Uterus (tissue), 4 donors: ENCODE results near the gene PTPN20. TPM values are rescaled to one million over a fixed set of nuclear protein-coding genes. Genes with fewer than 3 reads are reported as not detected.

Experiments used
- DNase-seq, 2 donors: peaks; one replicate each; pipeline ENCODE4 v3.0.0-alpha.2; 2019 to 2020
- H3K27ac ChIP-seq, 2 donors: fragments of 200-600 bp; sonication (generic); 1 replicate in 1 of 2; 2 replicates in 1 of 2; pipeline ENCODE4 v1.5.1; 2016 to 2018
- H3K27me3 ChIP-seq, 2 donors: fragments of 200-600 bp; sonication (generic); one replicate each; pipeline ENCODE4 v1.5.1; 2018 to 2019; ENCODE audit warnings: control low read depth in 1 of 2
- H3K36me3 ChIP-seq, 2 donors: fragments of 200-600 bp; sonication (generic); one replicate each; pipeline ENCODE4 v1.5.1; 2019; ENCODE audit warnings: control low read depth in 1 of 2
- H3K4me1 ChIP-seq, 2 donors: fragments of 200-600 bp; sonication (generic); one replicate each; pipeline ENCODE4 v1.5.1; 2018 to 2019; ENCODE audit warnings: control low read depth in 1 of 2
- H3K4me3 ChIP-seq, 2 donors: fragments of 200-600 bp; sonication (generic); 1 replicate in 1 of 2; 2 replicates in 1 of 2; pipeline ENCODE4 v1.5.1; 2018 to 2019; ENCODE audit warnings: mild to moderate bottlenecking in 1 of 2
- H3K9me3 ChIP-seq, 2 donors: fragments of 200-600 bp; sonication (generic); one replicate each; pipeline ENCODE4 v1.5.1; 2019; ENCODE audit warnings: control low read depth in 1 of 2
- POLR2A ChIP-seq, 2 donors: fragments of 450-650 bp; IDR thresholded peaks; one replicate each; pipeline ENCODE4 v1.6.1; 2016; ENCODE audit warnings: antibody characterized with exemption in 2 of 2, mild to moderate bottlenecking in 1 of 2, moderate library complexity in 1 of 2
- intact Hi-C: fragments of 100-400 bp; cut with DNase I; formaldehyde crosslinking; loops from one replicate; pipeline ENCODE4 v1.15.1; 2023; ENCODE audit warnings: low total_unique reads
- total RNA-seq, 4 donors: library from RNA; depleted of rRNA in 3 of 4; stranded (reverse); fragments of >200 nt in 3 of 4; gene quantifications; one replicate each; pipeline versions ENCODE4 v1.1.0 to v1.2.4, GENCODE V29; 2014 to 2023
- TF ChIP-seq, protein P1 (sequence below), 4 experiments: fragments of 200-600 bp in 2 of 4; fragments of 450-650 bp in 2 of 4; sonication (generic) in 2 of 4; IDR thresholded peaks; one replicate each; pipeline ENCODE4 v1.5.1; 2016 to 2019; ENCODE audit warnings: antibody characterized with exemption in 4 of 4, mild to moderate bottlenecking in 2 of 4, moderate library complexity in 1 of 4
- donor health status: DM: yes; HTN: yes; CAD: no.

The PTPN20 gene
- total RNA-seq, 4 donors from 2014 or later: 3.5 to 12.6 (median 4.4) TPM; not detected in 1

DNA sequence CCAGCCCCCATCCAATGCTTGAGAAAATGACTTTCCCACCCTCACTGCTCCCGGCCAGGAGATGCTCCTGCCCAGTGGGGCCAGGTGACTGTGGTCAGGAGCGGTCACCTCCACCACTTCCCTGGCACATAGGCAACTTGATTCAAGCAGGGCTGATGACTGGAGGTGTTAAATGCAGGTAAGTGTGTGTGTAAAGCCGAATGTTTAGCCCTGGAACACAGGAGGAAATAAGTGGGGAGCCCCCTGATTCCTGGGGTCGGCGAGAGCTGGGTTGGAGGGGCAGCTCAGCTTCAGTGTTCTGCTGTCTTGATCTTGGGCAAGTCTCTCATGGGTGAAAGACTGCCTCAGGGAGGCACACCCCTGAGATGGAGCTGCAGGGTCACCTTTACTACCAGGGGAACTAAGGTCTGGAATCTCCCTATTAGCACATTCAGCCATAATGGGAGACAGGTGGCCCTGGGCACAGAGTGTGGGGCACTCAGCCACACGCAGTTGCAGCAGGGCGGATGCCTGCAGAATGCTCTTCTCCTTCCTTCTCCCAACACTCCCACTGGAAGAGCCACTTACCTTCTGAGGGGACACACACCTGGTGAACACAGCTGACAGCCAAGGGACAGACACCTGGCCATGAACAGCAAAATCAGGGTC, 124.1 kb downstream of the PTPN20 start:
- TF ChIP-seq POLR2A (IDR thresholded peaks at IDR 0.05): no peak
- TF ChIP-seq, protein P1, sequence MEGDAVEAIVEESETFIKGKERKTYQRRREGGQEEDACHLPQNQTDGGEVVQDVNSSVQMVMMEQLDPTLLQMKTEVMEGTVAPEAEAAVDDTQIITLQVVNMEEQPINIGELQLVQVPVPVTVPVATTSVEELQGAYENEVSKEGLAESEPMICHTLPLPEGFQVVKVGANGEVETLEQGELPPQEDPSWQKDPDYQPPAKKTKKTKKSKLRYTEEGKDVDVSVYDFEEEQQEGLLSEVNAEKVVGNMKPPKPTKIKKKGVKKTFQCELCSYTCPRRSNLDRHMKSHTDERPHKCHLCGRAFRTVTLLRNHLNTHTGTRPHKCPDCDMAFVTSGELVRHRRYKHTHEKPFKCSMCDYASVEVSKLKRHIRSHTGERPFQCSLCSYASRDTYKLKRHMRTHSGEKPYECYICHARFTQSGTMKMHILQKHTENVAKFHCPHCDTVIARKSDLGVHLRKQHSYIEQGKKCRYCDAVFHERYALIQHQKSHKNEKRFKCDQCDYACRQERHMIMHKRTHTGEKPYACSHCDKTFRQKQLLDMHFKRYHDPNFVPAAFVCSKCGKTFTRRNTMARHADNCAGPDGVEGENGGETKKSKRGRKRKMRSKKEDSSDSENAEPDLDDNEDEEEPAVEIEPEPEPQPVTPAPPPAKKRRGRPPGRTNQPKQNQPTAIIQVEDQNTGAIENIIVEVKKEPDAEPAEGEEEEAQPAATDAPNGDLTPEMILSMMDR (IDR thresholded peaks at IDR 0.05): no peak
- Histone ChIP-seq H3K27ac (no peak overlapping the region), H3K9me3 (no peaks in the 10 kb centered on the region), H3K27me3 (no peaks in the 10 kb centered on the region), H3K4me1 (no peaks in the 10 kb centered on the region), H3K36me3 (no peaks in the 10 kb centered on the region), H3K4me3 (no peak overlapping the region)
- intact Hi-C loops: no loop called here
- DNase-seq: peak in 1 of 2 donors; percentile 0

DNA sequence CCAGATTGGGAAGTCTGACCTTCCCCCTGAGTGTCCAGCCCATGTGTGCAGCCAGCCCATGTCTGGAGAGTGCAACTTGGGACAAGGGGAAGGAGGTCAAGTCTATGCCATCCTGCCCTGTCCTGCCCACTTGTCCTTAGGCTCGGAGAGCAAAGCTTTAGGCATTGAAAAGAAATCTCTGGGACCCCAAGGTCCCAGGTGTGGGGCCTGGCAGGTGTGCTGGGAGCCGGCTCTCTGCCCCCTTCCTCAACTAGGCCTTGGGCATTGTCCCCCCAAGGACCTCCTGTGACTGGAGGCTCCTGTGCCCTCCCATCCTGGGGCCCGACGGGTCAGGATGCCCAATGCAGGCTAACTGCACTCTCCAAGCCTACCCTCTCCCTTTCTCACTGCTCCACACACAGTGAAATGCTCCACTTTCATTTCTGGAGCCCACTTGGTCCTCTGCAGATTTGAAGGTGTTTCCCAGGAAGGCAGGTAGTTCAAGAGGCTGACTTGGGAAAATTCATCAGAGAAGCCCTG, 124.7 kb downstream of the PTPN20 start:
- Histone ChIP-seq H3K4me1 (no peaks in the 10 kb centered on the region), H3K36me3 (no peaks in the 10 kb centered on the region), H3K4me3 (no peak overlapping the region), H3K27me3 (no peaks in the 10 kb centered on the region), H3K9me3 (no peaks in the 10 kb centered on the region), H3K27ac (no peak overlapping the region)
- TF ChIP-seq, protein P1 (IDR thresholded peaks at IDR 0.05): no peak
- no peak for TF ChIP-seq POLR2A (IDR thresholded peaks at IDR 0.05)
- intact Hi-C loops: no loop called here
- DNase-seq: no peak

DNA sequence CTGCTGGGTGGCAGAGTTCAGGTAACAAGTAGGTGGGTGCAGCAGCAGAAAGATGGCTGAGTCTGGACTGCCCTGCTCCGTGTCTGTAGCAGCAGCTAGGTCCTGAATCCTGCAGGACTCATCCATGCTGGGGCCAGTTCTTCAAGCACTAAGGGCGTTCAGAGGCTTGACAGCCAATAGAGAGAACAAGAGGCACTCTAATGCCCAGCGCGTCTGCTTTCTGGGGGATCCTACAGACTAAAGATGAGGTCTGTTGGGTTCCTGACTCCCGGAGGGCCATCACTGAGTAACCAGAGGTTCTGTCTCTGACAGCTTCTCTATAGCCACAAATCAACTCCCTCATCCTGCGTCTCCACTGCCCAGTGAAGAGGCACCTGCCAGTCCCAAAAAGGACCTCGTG, 125.5 kb downstream of the PTPN20 start:
- DNase-seq: no peak
- no peaks in the 10 kb centered on the region for H3K4me1 ChIP-seq
- H3K27ac ChIP-seq: no peak overlapping the region
- intact Hi-C loops: no loop called here
- TF ChIP-seq, protein P1 (IDR thresholded peaks at IDR 0.05): no peak
- no peak for TF ChIP-seq POLR2A (IDR thresholded peaks at IDR 0.05)
- no peaks in the 10 kb centered on the region for H3K9me3 ChIP-seq
- H3K27me3 ChIP-seq: no peaks in the 10 kb centered on the region
- no peaks in the 10 kb centered on the region for H3K36me3 ChIP-seq
- no peak overlapping the region for H3K4me3 ChIP-seq

DNA sequence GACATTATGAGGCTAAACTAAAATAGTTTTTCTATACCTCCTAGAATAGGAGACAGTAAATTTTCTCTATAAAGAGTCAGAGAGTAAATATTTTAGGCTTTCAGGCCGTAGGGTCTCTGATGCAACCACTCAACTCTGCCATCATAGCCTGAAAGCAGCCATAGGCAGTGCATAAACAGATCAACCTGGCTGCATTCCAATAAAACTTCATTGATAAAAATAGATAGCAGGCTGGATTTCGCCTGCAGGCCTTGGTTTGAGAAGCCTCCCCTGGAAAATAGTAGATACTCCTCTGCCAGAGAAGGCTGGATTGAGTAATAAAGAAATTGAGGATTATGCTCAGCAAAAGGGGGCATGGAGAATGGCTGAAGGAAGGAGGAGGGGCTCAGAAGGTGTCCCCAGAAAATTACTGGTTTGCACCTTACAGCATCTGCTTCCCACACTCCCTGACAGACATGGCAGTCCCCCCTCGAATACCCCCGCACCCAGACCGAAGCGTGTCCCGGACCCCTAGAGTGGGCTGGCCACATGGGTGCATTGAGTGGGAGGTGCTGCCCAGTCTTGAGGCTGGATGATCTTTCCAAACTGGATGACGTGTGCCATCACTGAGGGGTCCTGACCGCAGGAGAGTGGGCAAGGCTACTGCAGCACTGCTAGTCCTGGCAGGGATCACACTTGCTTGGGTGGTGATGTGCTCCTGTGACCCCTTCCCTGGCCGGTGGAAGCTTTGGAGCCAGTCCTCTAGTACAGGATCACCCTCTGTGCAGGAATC, 126.6 kb downstream of the PTPN20 start:
- no peak for TF ChIP-seq POLR2A (IDR thresholded peaks at IDR 0.05)
- TF ChIP-seq, protein P1 (IDR thresholded peaks at IDR 0.05): no peak
- no peaks in the 10 kb centered on the region for H3K9me3 ChIP-seq
- no peaks in the 10 kb centered on the region for H3K4me1 ChIP-seq
- no peak for DNase-seq
- no peak overlapping the region for H3K4me3 ChIP-seq
- H3K36me3 ChIP-seq: no peaks in the 10 kb centered on the region
- H3K27ac ChIP-seq: no peak overlapping the region
- no peaks in the 10 kb centered on the region for H3K27me3 ChIP-seq
- intact Hi-C loops: no loop called here
